Measurements from ENCODE around the gene SLC35G1. TPM values are rescaled to one million over a fixed set of nuclear protein-coding genes. Genes with fewer than 3 reads are reported as not detected.

Gene SLC35G1
- total and polyA plus RNA-seq, 2 of the 13 experiments (the other 11 are each of a cell fraction or from before 2014, with no cell fraction given), result 2.5 to 4.5 TPM

GRCh38 chr10:93893646-93894515 is at the start of gene SLC35G1 (continued):
- TF ChIP-seq, protein P1, sequence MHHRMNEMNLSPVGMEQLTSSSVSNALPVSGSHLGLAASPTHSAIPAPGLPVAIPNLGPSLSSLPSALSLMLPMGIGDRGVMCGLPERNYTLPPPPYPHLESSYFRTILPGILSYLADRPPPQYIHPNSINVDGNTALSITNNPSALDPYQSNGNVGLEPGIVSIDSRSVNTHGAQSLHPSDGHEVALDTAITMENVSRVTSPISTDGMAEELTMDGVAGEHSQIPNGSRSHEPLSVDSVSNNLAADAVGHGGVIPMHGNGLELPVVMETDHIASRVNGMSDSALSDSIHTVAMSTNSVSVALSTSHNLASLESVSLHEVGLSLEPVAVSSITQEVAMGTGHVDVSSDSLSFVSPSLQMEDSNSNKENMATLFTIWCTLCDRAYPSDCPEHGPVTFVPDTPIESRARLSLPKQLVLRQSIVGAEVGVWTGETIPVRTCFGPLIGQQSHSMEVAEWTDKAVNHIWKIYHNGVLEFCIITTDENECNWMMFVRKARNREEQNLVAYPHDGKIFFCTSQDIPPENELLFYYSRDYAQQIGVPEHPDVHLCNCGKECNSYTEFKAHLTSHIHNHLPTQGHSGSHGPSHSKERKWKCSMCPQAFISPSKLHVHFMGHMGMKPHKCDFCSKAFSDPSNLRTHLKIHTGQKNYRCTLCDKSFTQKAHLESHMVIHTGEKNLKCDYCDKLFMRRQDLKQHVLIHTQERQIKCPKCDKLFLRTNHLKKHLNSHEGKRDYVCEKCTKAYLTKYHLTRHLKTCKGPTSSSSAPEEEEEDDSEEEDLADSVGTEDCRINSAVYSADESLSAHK (CRISPR knock-in tag; IDR thresholded peaks at IDR 0.05; ENCODE audit: borderline replicate concordance), result no peak
- TF ChIP-seq IRF2 (CRISPR knock-in tag; IDR thresholded peaks at IDR 0.05) (0 out of 2 replicates have a peak, but pooled peaks have one; percentile 25), NPAS2 (CRISPR knock-in tag; IDR thresholded peaks at IDR 0.05; ENCODE audit: borderline replicate concordance) (no peak), ZNF737 (CRISPR knock-in tag; IDR thresholded peaks at IDR 0.05; ENCODE audit: borderline replicate concordance) (no peak), MLLT10 (CRISPR knock-in tag; IDR thresholded peaks at IDR 0.05) (no peak), FOXA1 (IDR thresholded peaks at IDR 0.05) (no peak), FOXA1 (CRISPR knock-in tag; IDR thresholded peaks at IDR 0.05) (no peak), ZBTB7B (CRISPR knock-in tag; IDR thresholded peaks at IDR 0.05) (peak; percentile 13; the same call in 1 of the 2 replicates), CCAR2 (optimal IDR thresholded peaks at IDR 0.05; ENCODE audit: low read depth, low read length) (no peak), ZNF569 (CRISPR knock-in tag; IDR thresholded peaks at IDR 0.05; ENCODE audit: borderline replicate concordance) (no peak), MTA3 (CRISPR knock-in tag; IDR thresholded peaks at IDR 0.05) (no peak), ZNF3 (CRISPR knock-in tag; IDR thresholded peaks at IDR 0.05) (no peak), PAWR (CRISPR knock-in tag; IDR thresholded peaks at IDR 0.05; ENCODE audit: borderline replicate concordance) (no peak), NFRKB (IDR thresholded peaks at IDR 0.05) (no peak), PLSCR1 (CRISPR knock-in tag; IDR thresholded peaks at IDR 0.05; ENCODE audit: borderline replicate concordance) (no peak), ZNF33A (CRISPR knock-in tag; IDR thresholded peaks at IDR 0.05; ENCODE audit: borderline replicate concordance) (no peak), ZNF557 (CRISPR knock-in tag; IDR thresholded peaks at IDR 0.05) (no peak), ZNF614 (CRISPR knock-in tag; IDR thresholded peaks at IDR 0.05; ENCODE audit: borderline replicate concordance) (no peak; the same call in 1 of the 2 replicates), ZZZ3 (CRISPR knock-in tag; IDR thresholded peaks at IDR 0.05; ENCODE audit: borderline replicate concordance) (no peak)

Data from HepG2 (cell line).